Common myeloid progenitor, CD34-positive (primary cell): ENCODE data around the gene TFF1.

Experiments
- CTCF ChIA-PET: fragments of 350-600 bp; sonication (Branson Sonifier 250); formaldehyde crosslinking; loops from one replicate; lab custom pipeline; 2021; ENCODE audit warnings: antibody characterized with exemption; lab: Charles Lee
- POLR2A ChIA-PET: fragments of 350-600 bp; sonication (Branson Sonifier 250); formaldehyde crosslinking; loops from one replicate; lab custom pipeline; 2021; ENCODE audit warnings: antibody characterized with exemption; lab: Charles Lee
- DNase-seq, 3 donors: peaks; one replicate each; pipeline versions ENCODE4 v3.0.0 to v3.0.0-alpha.2; 2013
- H3K27ac ChIP-seq, 2 experiments: 1 replicate in 1 of 2; 2 replicates in 1 of 2; pipeline ENCODE4 v1.7.0; 2013; ENCODE audit warnings: inconsistent platforms in 2 of 2, low read length in 2 of 2, mild to moderate bottlenecking in 2 of 2, low read depth in 1 of 2, moderate library complexity in 1 of 2; ENCODE audit not compliant: severe bottlenecking in 2 of 2, insufficient read depth in 1 of 2, poor library complexity in 1 of 2
- H3K27me3 ChIP-seq, 5 experiments: replicated peaks in 2 of 5; 1 replicate in 3 of 5; 2 replicates in 2 of 5; pipeline versions ENCODE4 v1.6.1 to v1.7.0; 2013; ENCODE audit warnings: low read length in 4 of 5, mild to moderate bottlenecking in 2 of 5, moderate library complexity in 2 of 5, inconsistent platforms in 1 of 5; ENCODE audit not compliant: insufficient read depth in 5 of 5, control insufficient read depth in 4 of 5
- H3K36me3 ChIP-seq, 4 experiments: 1 replicate in 2 of 4; 2 replicates in 2 of 4; pipeline versions ENCODE4 v1.6.1 to v1.7.0; 2013; ENCODE audit warnings: low read length in 3 of 4, control low read depth in 1 of 4, mild to moderate bottlenecking in 1 of 4; ENCODE audit not compliant: control insufficient read depth in 4 of 4, insufficient read depth in 4 of 4
- H3K4me1 ChIP-seq, 4 experiments: 1 replicate in 3 of 4; 2 replicates in 1 of 4; pipeline versions ENCODE4 v1.6.1 to v1.7.1; 2013; ENCODE audit warnings: low read length in 3 of 4, mild to moderate bottlenecking in 3 of 4, control low read depth in 1 of 4, inconsistent platforms in 1 of 4, moderate library complexity in 1 of 4; ENCODE audit not compliant: control insufficient read depth in 4 of 4, insufficient read depth in 4 of 4; ENCODE audit errors: control extremely low read depth in 1 of 4
- H3K4me3 ChIP-seq, 7 experiments: 1 replicate in 4 of 7; 2 replicates in 3 of 7; pipeline versions ENCODE4 v1.5.1 to v1.7.0; 2013; ENCODE audit warnings: mild to moderate bottlenecking in 7 of 7, low read length in 6 of 7, moderate library complexity in 6 of 7, inconsistent platforms in 2 of 7, low read depth in 2 of 7, control low read depth in 1 of 7; ENCODE audit not compliant: insufficient read depth in 4 of 7, control insufficient read depth in 1 of 7; ENCODE audit errors: extremely low read depth in 1 of 7
- H3K9me3 ChIP-seq, 5 experiments: 1 replicate in 4 of 5; 2 replicates in 1 of 5; pipeline versions ENCODE4 v1.6.1 to v1.7.1; 2013; ENCODE audit warnings: low read length in 4 of 5, mild to moderate bottlenecking in 2 of 5, inconsistent platforms in 1 of 5, low read depth in 1 of 5, moderate library complexity in 1 of 5; ENCODE audit not compliant: control insufficient read depth in 4 of 5, insufficient read depth in 2 of 5; ENCODE audit errors: control extremely low read depth in 1 of 5
- WGBS: methylation state at CpG from one replicate; pipeline ENCODE4 v1.1.5; 2013; ENCODE audit not compliant: insufficient coverage; 5-methylcytosine and 5-hydroxymethylcytosine counted together

The TFF1 gene

DNA sequence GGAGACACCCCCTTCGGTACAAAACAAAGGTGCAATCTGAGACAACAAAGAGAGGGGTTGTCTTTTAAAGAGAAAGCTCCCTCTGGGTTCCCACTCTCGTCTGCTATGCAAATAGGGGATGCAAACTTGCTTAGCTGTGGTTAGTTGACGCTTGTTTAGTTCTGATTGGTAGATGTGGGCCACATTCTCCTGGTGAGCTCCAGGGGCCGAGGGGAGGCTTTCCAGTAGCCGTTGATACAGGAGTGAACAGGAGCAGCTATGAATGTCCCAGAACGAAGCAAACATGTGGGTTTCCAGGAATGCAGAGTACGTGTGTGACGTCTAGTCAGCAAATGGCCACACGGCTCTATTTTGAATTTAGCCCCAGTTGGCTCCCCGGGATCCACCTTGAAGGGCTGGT is 30.3 kb downstream of the TFF1 start:
- peaks cover 0 to 9% (median 6%) of the 10 kb centered on the region in 4 experiments for H3K4me1 ChIP-seq
- no peak overlapping the region for H3K27ac ChIP-seq
- no peaks in the 10 kb centered on the region for H3K36me3 ChIP-seq
- POLR2A ChIA-PET = no interaction called here
- CTCF ChIA-PET = interaction anchor here (0.7 to 7.6 kb wide), 12 partner anchors 11 to 202 kb away, joined by 3 to 43 read pairs (median 4); no protein-coding TSS in a partner anchor
- 61% methylated on average over 10 of the region's 10 CpGs for WGBS
- peaks cover 0 to 5% (median 0%) of the 10 kb centered on the region in 5 experiments for H3K27me3 ChIP-seq
- no peak overlapping the region for H3K4me3 ChIP-seq
- H3K9me3 ChIP-seq = peaks cover 0 to 10% (median 5%) of the 10 kb centered on the region in 5 experiments
- DNase-seq = no peak

DNA sequence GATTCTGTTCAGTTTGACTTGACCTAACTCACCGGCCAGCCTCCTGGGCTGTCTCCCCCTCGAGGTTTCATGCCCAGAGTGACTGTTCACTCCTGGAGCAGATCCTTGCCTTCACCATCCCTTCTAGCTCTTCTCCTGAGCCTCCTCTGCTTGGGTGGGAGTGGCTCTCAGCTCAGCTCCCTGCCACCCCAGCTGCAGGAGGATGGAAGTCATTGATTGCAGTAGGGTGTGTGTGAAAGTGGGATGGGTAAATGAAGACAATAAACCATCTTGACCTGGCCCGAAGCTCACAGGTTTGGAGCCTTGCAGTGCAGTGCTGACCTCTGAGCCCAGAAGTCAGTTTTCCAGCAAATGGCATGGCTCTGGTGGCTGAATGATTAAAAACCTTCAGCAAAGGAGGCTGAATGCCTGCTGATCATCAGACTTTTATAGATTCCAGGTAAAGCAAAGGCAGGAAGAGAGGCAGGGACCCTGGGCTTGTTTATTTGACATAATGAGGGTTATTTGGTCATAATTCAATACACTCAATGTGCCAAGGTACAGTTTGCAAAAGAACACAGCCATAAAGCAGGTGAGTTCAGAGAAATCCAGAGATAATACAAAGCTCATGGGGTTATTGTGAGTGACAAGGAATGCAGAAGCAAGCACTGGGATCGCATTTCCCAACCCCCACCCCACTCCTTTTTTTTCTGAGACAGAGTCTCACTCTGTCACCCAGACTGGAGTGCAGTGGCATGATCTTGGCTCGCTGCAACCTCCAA is 33.6 kb downstream of the TFF1 start:
- 98% methylated on average over 4 of the region's 5 CpGs for WGBS
- Histone ChIP-seq H3K27me3 (peaks cover 0 to 5% (median 0%) of the 10 kb centered on the region in 5 experiments), H3K36me3 (no peaks in the 10 kb centered on the region), H3K9me3 (peaks cover 0 to 10% (median 5%) of the 10 kb centered on the region in 5 experiments), H3K4me3 (no peak overlapping the region), H3K4me1 (peaks cover 0 to 2% (median under 1%) of the 10 kb centered on the region in 4 experiments), H3K27ac (no peak overlapping the region)
- DNase-seq = no peak
- ChIA-PET CTCF (interaction anchor here (0.9 kb wide), 1 partner anchor 14 kb away, joined by 3 read pairs; no protein-coding TSS in a partner anchor), POLR2A (no interaction called here)

DNA sequence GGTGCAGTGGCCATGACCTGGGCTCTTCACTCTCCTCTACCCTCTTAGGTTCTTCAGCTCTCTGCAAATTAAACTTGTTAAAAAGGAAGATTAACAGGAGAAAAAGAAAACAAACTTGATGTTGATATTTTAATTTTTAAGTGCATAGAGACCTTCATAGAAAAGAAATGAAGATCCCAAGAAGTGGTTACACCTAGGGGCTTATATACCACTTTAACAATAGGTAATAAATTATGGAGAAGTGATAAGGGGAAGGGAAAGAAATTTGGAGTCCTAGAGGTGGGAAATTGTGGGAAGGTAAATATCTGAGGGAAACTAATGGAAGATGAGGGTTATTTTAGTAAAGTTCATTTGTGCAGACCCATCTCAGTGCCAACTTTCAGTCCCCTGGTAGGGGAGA is 34.7 kb downstream of the TFF1 start:
- POLR2A ChIA-PET = interaction anchor here (1.0 kb wide), 1 partner anchor 13 kb away, joined by 3 read pairs; no protein-coding TSS in a partner anchor
- Histone ChIP-seq H3K27ac (no peak overlapping the region), H3K36me3 (no peaks in the 10 kb centered on the region), H3K4me3 (no peak overlapping the region), H3K27me3 (peaks cover 0 to 5% (median 0%) of the 10 kb centered on the region in 5 experiments), H3K4me1 (no peaks in the 10 kb centered on the region), H3K9me3 (peaks cover 0 to 10% (median 5%) of the 10 kb centered on the region in 5 experiments)
- DNase-seq = no peak
- CTCF ChIA-PET = interaction anchor here (0.8 to 1.7 kb wide), 3 partner anchors 12 to 22 kb away, joined by 3 to 4 read pairs (median 4); no protein-coding TSS in a partner anchor

DNA sequence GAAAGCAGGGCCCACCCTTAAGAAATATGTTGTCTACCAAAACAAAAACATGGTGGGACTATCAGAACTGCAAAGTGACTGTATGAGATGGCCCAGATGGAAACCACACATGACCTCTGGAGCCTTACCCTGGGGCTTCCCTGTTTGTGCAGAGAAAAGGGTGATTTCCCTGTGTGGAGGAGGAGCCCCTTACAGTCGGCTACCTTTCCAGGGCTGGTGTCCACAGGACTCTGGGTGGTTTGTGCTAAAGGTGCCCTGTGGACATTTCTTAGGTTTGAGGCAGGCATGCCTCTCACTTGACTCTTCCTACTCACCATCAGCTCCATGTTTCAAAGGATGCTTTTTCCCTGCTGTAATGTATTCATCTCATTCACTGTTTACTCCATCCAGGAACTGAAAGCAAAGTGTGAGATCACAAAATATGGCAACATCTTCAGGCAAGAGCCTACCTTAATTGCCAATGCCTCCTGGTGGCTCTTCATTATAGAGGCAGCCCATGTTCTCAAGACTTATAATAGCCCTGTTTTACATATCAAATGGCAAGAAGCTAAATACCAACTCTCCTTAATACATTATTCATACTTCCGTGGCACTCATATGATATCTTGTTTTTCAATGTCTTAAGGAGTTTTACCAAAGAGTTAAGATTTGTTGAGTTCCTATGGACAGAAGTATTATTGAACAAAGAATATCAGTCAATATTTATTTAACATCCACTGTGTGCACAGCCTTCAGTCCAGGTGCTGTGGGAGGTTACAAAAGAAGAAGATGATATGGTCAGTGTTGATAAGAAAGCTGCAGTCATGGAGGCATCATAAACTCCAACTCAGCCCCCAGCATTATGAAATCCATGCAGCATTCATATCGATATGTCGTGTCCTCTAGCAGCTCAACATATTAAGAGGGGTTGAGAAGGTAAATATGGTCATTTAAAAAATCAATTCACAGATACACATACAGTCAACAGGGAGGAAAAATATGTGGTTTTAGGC is 35.7 kb downstream of the TFF1 start:
- no peak overlapping the region for H3K27ac ChIP-seq
- H3K4me3 ChIP-seq = no peak overlapping the region
- ChIA-PET CTCF (interaction anchor here (0.8 to 1.7 kb wide), 4 partner anchors 8 to 21 kb away, joined by 3 to 4 read pairs (median 4); no protein-coding TSS in a partner anchor), POLR2A (interaction anchor here (1.0 kb wide), 1 partner anchor 12 kb away, joined by 3 read pairs; no protein-coding TSS in a partner anchor)
- H3K36me3 ChIP-seq = no peaks in the 10 kb centered on the region
- no peak for DNase-seq
- peaks cover 0 to 2% (median 0%) of the 10 kb centered on the region in 5 experiments for H3K27me3 ChIP-seq
- WGBS = no CpG with 5 or more reads among the region's 4 CpGs
- H3K9me3 ChIP-seq = peaks cover 0 to 12% (median 5%) of the 10 kb centered on the region in 5 experiments
- H3K4me1 ChIP-seq = no peaks in the 10 kb centered on the region

DNA sequence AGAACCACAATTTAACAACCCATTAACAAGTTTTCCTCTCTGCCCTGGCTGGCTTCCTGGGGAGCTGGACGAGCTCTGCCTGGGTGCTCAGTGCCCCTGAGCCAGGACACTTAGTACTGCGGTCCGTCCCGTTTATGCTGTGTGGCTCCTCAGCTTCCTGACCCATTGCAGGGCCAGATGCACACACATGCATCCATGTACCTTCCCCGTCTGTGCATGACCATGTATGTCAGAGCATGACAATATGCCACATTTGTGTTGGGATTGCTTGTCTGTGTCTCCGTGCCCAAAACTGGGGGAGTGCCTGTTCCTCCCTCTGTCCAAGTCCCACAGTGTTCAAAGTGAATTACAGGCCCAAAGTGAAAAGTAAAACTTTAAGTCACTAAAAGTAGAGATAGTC is 41.4 kb downstream of the TFF1 start:
- no peak overlapping the region for H3K4me3 ChIP-seq
- peaks cover 0 to 4% (median 3%) of the 10 kb centered on the region in 4 experiments for H3K4me1 ChIP-seq
- ChIA-PET CTCF (interaction anchor here (1.1 to 1.3 kb wide), 4 partner anchors 9 to 14 kb away, joined by 3 to 5 read pairs (median 4); no protein-coding TSS in a partner anchor), POLR2A (no interaction called here)
- H3K36me3 ChIP-seq = no peaks in the 10 kb centered on the region
- peaks cover 0 to 8% (median 0%) of the 10 kb centered on the region in 5 experiments for H3K9me3 ChIP-seq
- 95% methylated on average over 6 of the region's 6 CpGs for WGBS
- H3K27ac ChIP-seq = no peak overlapping the region
- H3K27me3 ChIP-seq = no peaks in the 10 kb centered on the region
- DNase-seq = no peak

DNA sequence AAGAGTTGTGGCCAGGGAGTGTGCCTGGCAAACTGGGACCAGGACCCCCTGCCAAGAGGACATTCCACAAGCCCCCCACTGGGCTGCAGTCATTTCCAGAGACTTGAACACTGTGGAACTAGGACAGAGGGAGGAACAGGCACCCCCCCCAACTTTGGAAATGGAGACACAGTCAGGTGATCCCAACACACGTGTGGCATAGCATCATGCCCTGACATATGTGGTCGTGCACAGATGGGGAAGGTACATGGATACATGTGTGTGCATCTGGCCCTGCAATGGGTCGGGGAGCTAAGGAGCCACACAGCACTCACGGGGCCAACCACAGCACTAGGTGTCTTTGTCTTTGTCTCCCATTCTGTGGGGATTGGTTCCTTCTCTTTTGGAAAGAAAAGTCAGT is 44.5 kb downstream of the TFF1 start:
- H3K4me3 ChIP-seq = no peak overlapping the region
- WGBS = 96% methylated on average over 4 of the region's 4 CpGs
- CTCF ChIA-PET = interaction anchor here (2.5 kb wide), 1 partner anchor 12 kb away, joined by 8 read pairs; no protein-coding TSS in a partner anchor
- no peaks in the 10 kb centered on the region for H3K36me3 ChIP-seq
- peaks cover 0 to 8% (median 0%) of the 10 kb centered on the region in 5 experiments for H3K9me3 ChIP-seq
- no peak for DNase-seq
- peaks cover 3 to 24% (median 13%) of the 10 kb centered on the region in 4 experiments for H3K4me1 ChIP-seq
- no peaks in the 10 kb centered on the region for H3K27me3 ChIP-seq
- POLR2A ChIA-PET = no interaction called here
- no peak overlapping the region for H3K27ac ChIP-seq
